Stimulated activated CD4-positive, alpha-beta T cell treated with anti-CD3 and anti-CD28 coated beads, Interleukin-2, amount 100 ng/mL, for 24 hours (primary cell): ENCODE measurements around the gene LTBP1.
"Not testable (repeated sequence)": the region's sequence is repeated elsewhere in the genome, so short reads cannot be mapped to it uniquely, and the experiment has no call there.

Source experiments
- DNase-seq, 2 donors: peaks; one replicate each; pipeline ENCODE4 v3.0.0-alpha.2; 2020

The LTBP1 gene

DNA sequence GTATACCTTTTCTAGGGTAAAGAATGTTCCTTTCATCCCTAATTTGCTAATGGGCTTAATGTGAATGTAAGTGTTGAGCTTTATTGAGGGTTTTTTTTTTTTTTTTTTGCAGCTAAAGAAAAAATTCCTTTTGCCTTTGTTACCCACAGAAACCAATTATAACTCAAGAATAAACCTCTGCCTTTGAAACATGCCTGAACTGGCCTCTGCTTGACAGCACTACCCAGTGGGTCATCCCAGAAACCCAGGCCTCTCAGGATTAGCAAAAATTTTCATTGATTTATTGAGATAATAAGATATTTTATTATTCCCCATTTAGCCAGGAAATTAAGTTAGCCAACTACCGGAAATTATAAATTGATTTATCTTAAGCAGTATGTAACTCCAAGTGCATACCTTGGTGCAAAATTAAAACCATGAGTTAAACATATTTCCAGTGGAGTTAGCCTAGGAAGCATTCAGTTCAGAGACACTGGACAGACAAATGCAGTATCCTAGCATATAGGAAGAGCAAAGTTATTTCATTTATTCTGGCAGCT, 462.7 kb downstream of the LTBP1 start:
- no peak for DNase-seq

DNA sequence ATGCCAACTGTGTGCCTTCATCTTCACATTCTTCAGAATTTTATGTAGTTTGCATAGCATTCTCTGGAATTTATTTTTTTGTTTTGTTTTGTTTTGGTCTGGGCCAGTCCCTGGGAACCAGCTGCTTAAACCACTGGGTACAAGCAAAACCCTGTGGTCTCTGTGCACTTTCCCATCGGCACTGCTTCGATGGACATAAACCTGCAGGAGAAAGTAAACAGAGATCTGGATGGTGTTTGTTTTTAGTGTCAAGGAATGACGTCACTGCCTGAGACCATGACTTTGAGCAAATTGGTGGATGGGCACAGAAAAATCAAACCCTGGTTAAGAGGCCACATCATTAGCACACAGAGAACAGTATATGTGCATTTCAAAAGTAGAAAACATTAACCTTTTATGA, 465.0 kb downstream of the LTBP1 start:
- no peak for DNase-seq

GRCh38 chr2:33412920-33413319, 466.2 kb downstream of the LTBP1 start:
- no peak for DNase-seq

DNA sequence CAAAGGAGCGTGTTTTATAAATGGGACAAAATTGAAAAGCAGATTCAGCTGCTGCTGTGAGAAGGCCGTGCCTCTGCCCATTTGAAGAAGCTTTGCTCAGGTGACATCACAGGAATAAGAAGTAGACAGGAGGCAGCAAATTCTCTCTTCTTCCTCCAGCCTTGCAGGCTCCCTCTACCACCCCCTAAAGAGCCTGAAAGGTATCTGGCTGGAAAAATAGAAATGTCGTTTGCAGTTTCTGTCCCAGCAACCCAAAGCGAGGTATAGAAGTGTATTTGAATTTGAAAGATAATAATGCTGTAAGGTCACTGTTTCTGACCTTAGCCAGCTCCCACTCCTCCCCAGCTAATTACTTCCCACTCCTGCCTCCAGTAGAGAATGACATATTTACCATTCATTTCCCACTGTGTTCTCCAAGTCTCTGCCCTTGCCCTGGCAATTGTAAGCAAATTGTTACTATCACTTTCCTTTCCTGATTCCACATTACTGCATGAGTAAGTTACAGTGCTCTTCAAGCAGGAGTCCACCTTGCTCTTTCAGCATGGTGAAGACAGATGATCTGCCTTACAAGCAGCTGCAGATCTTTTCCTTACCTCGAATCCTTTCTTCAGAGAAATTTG, 472.9 kb downstream of the LTBP1 start:
- no peak for DNase-seq

DNA sequence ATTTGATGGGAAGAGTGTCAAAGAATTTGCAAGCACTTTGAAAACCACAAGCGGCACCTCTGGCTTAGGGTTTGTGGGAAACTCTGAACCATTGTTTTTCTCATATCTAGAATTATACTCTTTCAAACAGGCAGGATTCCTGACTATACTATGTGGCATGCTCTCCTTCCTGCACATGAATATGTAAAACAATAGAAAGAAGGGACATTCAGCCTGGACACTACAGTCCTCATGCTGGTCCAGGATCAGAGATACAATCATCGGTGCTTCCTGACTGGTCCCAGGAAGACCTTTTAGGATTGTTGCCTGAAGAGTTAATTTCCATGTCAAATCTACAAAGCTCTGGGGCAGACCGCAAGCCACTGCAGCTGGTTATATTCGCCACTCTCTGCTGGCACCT, 474.0 kb downstream of the LTBP1 start:
- DNase-seq, result no peak

GRCh38 chr2:33421820-33422219, 475.1 kb downstream of the LTBP1 start:
- no peak for DNase-seq

- no peak for DNase-seq
These were observed 478.4 kb downstream of the LTBP1 start for GRCh38 chr2:33425161-33425560.

DNA sequence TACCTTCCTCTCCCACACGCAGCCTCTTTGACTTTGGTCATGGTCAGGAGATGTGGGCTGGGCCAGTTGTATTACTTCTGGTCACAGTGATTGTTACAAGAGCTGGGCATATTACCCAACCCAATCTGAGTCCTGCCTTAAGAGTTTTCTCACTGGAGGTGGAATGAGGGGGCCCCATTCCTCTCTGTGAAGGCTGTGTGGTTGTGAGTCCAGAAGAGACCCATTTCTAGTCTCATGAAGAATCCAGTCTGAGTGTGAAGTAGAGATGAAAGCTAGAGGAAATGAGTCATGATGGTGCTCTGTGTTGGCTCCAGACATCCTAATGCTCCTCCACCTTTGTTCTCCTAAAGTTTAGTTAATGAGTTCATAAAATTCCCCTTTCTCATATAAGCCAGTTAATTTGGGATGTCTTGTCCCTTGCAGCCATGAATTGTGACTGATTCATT, 478.9 kb downstream of the LTBP1 start:
- DNase-seq, result no peak

DNA sequence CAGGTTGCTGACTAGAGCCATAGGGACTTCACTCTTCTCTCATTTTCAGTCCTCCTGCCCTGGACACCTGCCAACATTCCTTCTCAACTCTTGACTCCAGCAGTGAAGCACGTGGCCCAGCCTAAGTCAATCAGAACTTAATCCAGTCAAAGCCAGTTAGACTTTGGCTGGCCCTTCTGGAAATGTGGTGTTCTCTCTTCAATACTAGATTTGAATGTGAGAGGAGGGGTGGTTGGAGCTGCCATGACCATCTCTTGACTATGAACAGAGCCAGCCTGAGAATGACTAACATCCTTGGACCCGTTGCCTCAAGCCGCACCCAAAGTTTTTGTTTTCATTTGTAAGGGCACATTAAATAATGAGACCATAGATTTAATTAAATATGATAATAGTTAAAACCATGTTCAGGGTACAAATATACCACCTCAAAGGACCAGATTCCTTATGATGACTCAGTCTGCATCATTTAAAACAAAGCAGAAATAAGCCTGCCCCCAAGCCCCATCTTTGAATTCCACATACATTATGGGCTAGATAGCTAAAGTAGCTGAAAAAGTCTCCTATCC, 480.0 kb downstream of the LTBP1 start:
- no peak for DNase-seq

- DNase-seq, result no peak
These were observed 483.3 kb downstream of the LTBP1 start for GRCh38 chr2:33430077-33430476.

DNA sequence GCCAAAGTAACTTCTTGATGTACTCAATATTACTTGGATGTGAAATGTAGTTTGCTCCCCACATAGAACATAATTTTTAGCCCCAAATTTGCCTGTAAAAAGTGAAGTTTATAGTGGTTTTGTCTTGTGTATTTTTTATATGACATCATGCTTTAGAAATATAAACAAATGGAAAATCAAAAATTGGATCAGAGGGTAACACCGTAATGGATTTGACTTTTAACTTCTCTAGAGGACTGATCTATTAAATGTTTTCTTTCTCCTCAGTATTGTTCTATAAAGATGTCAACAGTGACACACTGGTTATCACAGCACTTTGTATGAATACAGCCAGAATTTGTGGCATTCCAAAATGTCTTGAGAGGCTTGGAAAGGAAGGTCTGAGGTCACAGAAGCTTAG, 484.1 kb downstream of the LTBP1 start:
- no peak for DNase-seq

- DNase-seq, result no peak
These were observed 486.1 kb downstream of the LTBP1 start for GRCh38 chr2:33432871-33433270.

DNA sequence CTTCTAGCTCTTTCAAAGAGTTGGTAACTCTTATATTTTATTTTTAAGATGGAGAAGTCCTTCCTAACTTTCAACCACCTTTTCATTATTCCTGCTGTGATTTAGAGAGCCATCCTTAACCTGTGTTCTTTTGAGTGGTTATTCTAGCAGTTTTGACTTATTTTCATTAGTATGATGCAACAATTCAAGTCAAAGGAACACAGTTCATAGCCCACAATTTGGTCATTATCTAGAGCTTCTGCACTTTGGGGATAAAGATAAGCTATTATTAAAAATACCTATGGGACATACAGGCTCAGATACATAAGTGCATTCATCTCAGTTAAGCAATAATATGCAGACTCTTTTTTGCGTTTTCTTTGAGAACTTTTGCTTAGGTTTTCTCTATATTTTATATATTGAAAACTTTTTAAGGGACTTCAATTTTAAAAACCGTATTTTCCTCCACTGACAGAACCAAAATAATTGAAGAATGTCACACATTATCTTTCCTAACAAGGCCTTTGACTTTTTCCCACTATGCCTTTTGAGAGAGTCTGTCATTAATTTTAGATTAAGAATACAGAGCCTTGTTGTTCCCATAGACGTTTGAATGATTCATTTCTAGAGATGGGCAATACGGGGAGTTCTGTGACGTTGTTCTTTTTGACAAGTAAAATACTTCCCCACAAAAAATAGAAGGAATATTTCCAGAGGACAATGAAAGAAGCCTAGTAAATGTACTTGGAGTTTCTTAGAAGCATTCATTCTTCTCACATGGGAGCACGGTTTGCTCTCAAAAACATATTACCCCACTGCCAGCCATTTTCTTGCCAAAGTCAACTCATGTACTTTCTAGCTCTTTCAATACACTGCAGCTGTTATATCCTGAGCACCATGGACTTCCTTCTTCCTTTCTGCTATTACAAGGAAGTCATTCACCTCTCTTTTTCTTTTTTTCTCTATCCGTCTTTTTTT, 486.8 kb downstream of the LTBP1 start:
- DNase-seq, result no peak

DNA sequence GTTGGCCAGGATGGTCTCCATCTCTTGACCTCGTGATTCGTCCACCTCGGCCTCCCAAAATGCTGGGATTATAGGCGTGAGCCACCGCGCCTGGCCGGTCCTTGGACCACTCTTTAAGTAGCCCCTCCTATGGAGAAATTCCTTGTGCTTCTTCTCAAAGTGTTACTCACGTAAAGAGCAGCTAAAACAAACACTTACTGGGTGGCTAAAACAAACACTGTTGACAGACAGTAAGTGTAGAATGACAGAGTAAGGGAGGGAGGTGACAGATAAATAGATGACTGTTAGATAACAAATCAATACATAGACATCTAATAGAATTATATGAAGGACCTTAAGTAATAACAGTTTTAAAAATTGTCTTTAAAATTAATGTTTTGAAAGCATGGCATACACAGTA, 488.8 kb downstream of the LTBP1 start:
- no peak for DNase-seq

DNA sequence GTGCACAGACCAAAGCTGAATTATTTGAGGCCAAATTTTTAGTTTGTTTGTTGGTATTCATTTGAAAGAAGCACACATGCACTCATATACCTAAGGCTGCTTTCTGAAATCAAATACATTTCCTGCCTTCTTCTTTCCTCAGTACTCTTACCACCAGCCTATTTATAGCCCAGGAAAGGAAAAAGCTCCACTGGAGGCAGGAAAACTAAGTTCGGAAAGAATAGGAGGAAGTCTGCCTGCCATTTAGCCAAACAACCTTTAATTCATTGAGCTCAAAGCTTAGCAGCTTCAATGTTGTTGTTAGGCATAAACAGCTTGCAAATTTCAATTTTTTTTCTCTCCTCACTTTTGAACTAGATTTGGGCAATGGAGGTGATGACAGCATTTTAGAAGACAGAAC, 489.3 kb downstream of the LTBP1 start:
- DNase-seq, result no peak

GRCh38 chr2:33437297-33437696, 490.5 kb downstream of the LTBP1 start:
- no peak for DNase-seq

DNA sequence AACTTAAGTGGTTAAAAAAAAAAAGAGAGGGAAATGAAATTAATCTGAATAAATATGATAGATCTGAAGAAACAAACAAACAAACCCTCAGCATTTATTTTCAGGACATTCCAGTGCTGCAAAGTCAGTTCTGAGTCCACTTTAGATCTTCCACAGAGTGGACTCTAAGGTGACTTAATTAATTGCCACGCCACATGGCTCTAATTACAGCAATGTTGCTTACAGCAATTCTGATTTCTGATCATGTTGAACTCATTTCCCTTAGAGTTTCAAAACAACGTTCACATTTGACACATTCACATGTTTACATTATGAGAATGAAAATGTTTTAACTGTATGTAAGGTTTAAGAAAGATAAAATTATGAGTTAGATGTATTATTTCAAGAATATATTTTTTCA, 491.1 kb downstream of the LTBP1 start:
- no peak for DNase-seq

DNA sequence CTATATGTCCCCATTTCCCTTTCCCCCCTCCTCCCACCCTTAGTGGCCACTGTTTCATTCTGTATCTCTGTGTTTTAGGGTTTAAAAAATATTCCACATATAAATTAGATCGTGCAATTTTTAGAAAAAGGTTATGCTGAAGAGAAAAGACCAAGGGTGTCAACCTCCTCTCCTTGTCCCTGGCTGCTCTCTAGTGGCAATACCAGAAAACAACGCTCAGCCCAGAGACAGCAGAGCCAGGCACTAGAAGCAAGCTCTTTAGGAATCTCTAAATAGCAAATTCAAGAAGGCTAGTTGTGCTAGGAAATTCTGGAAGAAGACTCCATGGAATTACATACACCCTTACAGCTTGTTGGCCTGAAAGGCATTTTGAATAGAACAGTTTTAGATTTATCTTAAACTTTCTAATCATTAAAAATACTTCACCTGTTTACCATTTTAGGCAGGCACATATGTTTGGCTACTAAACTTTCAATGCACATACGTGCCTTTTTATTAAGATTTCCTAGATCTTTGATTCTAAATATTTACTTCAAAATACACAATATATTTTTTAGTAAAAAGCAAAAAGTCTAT, 494.6 kb downstream of the LTBP1 start:
- peak in 1 of 2 donors; percentile 3 for DNase-seq

- not testable (repeated sequence) for DNase-seq
These were observed 495.3 kb downstream of the LTBP1 start for GRCh38 chr2:33442052-33442451.

DNA sequence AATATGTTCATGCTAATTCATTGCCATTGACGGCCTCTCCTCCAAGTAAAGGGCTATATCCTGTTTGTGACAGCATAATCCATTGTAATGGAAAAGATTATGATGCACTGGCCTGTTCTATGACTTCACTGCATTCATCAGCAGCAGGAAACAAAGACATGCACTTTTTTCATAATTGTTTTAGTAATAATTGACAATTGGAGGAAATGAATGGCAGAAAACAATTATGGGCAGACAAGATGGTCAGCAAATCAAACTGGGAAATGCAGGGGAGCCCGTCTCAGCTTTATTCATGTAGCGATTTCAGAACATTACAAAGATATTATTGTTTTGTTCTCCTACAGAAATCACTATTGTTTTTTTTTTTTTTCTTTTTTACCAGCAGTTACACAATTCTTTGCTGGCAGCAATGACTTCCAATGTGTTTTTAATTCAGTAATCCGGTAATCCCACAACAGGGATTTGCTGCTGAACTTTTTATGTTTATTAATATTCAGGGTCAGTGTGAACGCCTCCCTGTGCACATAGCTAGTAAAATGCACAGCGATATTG, 495.9 kb downstream of the LTBP1 start:
- no peak for DNase-seq

DNA sequence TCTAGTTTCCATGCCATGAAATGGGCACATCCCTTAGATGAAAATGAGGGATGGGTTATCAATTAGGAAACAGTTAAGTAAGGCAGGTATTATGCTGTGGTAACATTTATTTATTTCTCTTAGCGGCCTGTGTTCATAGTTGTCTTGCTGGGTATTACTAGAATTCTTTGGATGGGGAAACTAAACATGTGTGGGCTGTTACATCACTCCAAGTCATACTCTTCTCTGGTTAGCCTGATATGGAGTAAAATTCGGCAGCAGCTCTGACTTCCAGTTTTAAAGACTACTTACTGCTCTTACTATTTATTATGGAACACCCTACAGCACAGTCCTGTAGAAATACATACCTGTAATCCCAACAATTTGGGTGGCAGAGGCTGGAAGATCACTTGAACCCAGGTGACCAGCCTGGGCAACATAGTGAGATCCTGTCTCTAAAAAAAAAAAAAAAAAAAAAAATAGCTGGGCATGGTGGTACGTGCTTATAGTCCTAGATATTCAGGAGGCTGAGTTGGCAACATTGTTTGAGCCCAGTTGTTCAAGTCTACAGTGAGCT, 496.6 kb downstream of the LTBP1 start:
- no peak for DNase-seq

GRCh38 chr2:33444967-33445366, 498.2 kb downstream of the LTBP1 start:
- DNase-seq, result no peak
